ENCODE data around the gene LACRT.

LACRT gene

GRCh38 chr12:54631988-54632728, 2.5 kb downstream of the LACRT start:
- no peak for DNase-seq

GRCh38 chr12:54631551-54631950, 3.1 kb downstream of the LACRT start:
- DNase-seq: no peak

- no peak for DNase-seq
Observed at GRCh38 chr12:54629925-54630324, 4.8 kb downstream of the LACRT start.

DNA sequence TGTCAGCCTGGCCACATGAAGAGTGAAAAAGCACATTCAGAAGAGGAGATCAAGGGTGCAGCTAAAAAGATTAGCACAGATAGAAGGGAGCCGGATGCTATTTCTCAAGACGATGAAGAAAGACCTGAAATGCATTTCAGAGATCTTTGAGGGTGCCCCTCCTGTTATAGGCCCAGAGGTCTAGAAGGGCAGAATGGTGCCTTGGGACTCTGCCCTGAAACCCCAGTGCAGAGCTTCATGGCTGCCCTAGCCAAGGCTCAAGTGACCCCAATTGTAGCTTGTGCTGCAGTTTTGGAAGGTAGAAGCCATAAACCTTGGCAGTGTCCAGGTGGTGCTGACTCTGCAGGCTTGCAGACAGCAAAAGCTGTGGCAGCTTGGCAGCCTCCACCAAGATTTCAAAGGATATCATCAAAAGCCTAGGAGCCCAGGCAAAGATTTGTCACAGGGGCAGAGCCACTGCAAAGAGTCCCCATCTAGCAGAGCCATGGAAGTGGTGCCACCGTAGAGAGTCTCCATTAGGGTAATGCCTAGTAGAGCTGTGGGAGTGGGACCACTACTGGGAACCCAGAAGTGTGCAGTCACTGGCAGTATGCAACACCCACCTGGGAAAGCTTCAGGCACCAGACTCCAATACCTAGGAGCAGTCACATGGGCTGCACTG, 6.4 kb downstream of the LACRT start:
- no peak for DNase-seq

DNA sequence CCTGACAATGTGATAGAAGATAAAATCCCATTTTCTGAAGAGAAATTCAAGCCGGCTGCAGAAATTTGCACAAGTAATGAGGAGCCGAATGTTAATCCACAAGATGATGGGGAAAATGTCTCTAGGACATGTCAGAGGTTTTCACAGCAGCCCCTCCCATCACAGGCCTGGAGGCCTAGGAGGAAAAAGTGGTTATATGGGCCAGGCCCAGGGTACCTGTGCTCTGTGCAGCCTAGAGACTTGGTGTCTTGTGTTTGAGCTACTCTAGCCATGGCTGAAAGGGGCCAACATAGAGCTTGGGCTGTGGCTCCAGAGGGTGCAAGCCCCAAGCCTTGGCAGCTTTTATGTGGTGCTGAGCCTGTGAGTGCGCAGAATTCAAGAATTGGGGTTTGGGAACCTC, 7.4 kb downstream of the LACRT start:
- no peak for DNase-seq

DNA sequence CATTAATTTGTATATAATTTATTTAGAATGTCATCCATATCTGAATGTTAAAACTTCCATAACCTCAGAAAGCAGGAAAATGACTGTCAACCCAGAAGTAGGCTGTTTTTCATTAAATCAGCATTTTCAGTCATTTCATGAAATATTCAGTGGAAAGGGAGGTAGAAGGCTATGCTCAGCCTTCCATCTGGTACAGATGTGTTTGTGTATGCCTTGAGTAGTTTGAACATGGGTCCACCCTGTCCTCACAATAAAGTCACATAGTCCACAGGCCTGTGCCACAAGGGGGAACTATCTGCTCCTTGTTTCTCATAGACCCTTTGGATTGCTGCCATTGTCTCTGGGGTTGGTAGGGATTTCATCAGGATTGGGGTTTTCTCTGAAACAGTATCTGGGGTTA, 9.1 kb downstream of the LACRT start:
- no peak for DNase-seq

- DNase-seq: no peak
Observed at GRCh38 chr12:54624315-54625279, 10.1 kb downstream of the LACRT start.

- no peak for DNase-seq
Observed at GRCh38 chr12:54622463-54623183, 12.1 kb downstream of the LACRT start.

DNA sequence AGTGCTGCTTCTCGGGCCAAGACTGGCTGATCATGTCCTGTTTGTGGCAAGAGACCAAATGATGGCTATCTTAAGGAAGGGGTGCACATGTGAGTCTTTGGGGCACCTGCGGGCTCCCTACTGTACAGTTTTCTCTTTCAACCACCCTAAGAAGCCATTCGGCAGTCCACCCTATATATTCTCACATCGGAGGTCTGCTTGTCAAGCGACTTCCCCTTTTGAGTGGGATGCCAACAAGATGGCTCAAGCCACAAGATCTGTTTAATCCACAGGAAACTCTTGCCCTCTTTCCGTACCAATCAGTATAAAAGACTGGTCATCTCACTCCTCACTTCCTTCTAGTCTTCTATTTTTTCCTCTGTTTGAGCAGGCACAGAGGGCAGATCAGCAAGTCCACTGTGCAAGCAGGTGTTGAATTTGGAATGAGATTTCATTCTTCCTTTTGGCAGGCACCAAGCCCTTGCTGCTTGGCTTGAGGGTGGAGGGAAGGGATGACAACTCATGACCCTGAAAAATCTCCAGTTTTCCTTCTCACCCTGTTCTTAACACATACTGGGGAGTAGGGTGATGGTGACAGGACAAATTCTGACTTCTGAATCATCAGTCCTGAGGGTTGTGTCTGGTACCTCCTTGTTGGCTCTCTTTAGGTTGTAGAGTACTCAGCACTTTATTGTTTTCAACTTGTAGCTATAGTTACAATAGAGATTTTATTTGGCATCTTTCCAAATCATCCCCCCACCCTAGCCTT, 17.6 kb downstream of the LACRT start:
- DNase-seq: no peak

- no peak for DNase-seq
Observed at GRCh38 chr12:54612225-54612750, 22.4 kb downstream of the LACRT start.

GRCh38 chr12:54611715-54612149, 23.0 kb downstream of the LACRT start:
- DNase-seq: no peak

DNA sequence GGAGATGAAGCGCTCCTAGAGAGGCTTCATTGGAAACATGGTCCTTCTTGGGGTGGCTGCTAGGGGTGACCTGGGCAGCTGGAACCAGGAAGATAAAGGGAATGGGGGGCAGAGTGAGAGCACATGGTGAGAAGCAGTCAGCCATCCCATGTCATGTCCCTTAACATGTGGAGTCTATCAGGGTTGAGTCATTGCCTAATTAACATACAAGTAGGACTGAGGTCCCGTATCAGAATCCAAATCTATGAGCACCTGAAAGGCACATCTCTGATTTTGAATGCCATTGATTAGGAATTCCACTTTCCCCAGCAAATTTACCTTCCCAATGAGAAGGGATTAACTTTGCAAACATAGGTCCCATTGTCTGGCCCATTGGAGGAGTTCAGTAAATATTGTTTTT, 25.9 kb downstream of the LACRT start:
- no peak for DNase-seq

DNA sequence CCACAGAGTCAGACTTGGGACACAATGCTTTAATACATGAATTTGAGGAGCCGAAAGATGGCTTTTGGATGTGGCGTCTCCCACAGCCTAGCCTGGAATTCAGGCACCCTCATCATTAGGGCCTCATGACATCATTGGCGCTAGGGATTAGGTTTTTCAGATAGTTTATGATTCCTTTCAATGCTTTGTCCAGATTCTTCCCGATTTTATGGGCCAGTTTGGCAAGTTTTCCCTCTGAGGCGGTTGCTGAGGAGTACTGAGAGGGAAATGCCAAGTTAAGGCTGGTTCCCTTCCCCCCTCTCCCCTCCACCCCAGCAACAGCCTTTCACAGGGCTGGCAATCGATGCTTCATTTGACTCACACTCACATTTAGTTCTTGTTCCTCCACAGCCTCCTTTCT, 26.5 kb downstream of the LACRT start:
- no peak for DNase-seq

DNA sequence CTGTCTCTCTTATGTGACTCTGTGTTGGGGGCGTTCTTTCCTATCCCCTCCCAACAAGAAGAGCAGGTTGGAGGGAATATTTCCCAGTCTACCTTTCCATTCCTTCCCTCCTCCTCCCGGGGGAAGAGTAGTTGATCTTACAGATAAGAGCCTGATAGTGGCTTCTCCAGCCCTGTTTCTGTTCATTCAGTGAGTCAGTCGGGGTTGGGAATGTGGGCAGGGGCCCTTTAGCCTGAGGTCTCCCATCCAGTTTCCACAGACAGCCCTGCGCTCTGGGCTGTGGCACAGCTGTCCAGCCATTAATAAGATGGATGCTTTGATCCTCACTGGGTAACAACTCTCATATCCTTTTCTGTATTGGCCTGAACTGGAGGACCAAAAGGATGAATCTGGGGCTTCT, 28.1 kb downstream of the LACRT start:
- no peak for DNase-seq

DNA sequence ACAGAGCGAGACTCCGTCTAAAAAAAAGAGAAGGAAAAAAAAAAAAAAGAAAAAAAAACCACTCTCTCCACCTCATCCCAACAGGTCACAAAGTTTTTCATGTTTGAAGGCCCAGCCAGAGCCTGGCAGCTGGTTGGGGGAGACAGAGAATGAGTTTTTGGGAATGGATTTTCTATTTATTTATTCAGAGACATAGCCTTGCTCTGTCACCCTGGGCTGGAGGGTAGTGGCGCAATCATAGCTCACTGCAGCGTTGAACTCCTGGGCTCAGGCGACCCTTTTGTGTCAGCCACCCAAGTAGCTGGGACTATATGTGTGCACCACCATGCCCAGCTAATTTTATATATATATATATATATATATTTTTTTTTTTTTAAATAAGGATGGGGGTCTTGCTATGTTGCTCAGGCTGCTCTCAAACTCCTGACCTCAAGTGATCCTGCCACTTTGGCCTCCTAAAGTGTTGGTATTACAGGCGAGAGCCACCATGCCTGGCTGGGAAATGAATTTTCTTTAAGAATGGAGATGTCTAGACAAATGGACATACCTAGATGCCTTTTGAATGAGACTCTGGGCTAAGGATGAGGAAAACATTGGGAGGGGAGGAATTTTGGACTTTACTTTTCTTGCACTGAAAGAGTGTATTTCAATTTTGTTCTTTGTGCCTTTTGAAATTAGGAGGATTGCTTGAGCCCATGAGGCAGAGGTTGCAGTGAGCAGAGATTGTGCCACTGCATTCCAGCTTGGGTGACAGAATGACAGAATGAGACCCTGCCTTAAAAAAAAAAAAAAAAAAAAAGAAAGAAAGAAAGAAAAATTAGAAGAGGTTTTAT, 29.3 kb downstream of the LACRT start:
- DNase-seq: no peak

GRCh38 chr12:54604436-54604835, 30.3 kb downstream of the LACRT start:
- DNase-seq: no peak

- DNase-seq: no peak
Observed at GRCh38 chr12:54603872-54604271, 30.8 kb downstream of the LACRT start.

GRCh38 chr12:54603173-54603814, 31.4 kb downstream of the LACRT start:
- DNase-seq: peak; percentile 9

- DNase-seq: no peak
Observed at GRCh38 chr12:54602661-54603060, 32.0 kb downstream of the LACRT start.

GRCh38 chr12:54601841-54602240, 32.9 kb downstream of the LACRT start:
- no peak for DNase-seq

All from NK-92 treated with Interleukin-12 subunit alpha and Interleukin-12 subunit beta, amount 100 ng/mL, for 24 hours (cell line).